Hematopoietic multipotent progenitor cell (in vitro differentiated cells): ENCODE results near the gene TBXAS1. TPM values are rescaled to one million over a fixed set of nuclear protein-coding genes. Genes with fewer than 3 reads are reported as not detected.

Experiments
- DNase-seq, 3 donors: peaks; one replicate each; pipeline ENCODE4 v3.0.0-alpha.2; 2011 to 2015; ENCODE audit warnings: low read depth in 2 of 3, low spot score in 2 of 3
- total RNA-seq: library from RNA; depleted of rRNA; stranded (reverse); fragments of >200 nt; gene quantifications from one replicate; pipeline ENCODE4 v1.2.3, GENCODE V29; 2012

Gene TBXAS1
- total RNA-seq, 1 donor: 121 TPM

DNA sequence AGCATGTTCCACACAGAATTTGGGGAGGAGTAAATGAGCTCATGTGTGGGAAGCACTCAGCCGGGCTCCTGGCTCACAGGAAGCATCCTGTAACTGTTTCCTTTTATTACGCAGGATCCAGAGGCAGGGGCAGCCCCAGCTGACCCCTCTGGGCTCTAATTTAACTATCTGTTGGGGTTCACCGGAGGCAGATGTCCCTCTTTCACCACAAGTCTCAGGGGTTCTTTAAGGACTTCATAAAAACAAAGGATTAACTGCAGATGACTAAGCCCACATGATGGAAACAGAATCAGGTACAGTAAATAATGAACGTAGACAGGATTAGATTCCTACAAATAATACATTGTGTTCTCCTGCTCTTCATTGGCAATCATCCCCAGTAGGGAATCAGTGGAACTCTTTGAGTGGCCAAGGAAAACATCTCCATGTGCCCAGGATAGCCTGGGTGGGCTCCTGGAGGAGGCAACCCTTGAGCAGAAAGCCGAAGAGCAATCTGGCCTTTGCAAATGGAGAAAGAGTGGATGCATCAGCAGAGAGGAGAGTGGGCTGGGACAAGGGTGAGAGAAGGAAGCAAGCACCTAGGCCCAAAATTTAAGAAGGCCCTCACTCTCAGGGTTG lies 24.6 kb downstream of the TBXAS1 start:
- DNase-seq: peak in 1 of 3 donors; percentile 29

DNA sequence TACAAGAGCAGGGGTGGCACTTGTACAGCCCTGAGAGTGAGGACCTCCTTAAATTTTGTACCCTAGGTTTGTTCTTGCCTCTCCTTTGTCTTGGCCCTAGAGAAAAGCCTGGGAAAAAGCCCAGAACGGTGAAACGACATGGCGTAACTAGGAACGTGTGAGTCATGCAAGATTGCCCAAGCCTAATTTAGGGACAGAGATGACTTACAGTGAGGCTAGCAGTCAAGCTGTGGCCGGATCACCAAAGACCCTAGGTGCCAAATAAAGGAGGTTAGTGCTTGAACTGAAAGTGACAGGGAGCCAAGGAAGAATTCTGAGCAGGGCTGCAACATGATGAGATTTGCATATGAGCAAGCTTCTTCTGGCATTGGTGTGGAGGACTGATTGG lies 25.1 kb downstream of the TBXAS1 start:
- DNase-seq: peak in 1 of 3 donors; percentile 26

DNA sequence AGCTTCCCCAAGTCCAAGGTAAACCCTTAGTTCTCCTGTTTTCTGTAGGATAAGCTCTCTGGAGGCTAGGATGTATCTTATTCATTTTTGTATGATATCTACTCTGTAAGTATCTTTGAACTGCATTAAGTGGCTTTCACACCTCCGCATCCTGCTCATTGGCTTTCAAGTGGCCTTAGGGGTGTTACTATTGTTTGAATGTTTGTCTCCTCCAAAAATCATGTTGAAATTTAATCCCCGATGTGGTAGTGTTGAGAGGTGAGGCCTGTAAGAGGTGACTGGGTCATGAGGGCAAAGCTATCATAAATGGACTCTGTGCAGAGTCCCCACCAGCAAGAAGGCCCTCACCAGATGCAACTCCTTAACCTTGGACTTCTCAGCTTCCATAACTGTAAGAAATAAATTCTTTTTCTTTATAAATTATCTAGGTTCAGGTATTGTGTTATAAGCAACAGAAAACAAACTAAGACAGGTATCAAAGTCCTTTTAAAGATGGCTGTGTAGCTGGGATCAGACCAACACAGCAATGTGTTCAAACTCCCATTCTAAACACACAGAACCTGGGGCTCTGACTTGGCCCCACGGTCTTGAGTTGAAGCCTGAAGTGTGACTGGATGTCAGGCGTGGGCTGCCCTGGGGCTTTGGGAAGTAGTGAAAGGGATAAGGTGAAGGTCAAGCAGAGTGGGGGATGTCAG lies 25.9 kb downstream of the TBXAS1 start:
- DNase-seq: no peak

DNA sequence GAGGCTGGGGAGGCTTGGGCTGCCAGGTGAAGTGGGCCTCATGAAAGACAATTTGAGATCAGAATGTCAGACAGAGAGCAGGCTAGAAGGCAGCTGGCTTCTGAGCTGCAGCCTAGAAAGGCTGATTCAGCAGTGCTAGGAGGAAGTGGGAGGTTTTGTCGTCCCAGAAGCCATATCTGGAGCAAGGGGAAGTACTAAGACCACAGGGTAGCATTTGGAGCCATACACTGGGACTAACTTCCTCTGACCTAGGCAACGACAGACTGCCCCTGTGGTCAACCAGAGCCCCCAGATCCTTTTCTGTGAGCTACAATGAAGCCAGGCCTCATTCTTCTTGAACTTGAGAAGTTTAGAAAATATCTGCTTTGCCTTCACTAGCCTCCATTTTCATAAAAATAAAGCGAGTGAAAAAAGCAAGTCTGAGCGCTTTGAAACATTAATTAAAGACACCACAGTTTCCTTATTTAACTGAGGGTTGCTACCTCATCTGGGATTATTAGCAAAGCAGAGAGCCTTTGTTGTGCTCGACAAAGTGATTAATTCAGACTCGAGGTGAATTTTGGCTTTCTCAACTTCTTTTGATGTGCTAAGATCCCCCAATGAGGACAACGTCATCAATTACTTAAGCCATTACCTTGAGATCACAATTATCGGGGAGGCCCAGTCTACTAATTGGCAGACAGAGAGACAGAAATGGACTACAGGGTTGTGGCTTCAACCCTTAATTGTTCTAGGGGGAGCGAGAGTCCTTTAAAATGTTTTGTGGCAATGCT lies 26.6 kb downstream of the TBXAS1 start:
- peak in 2 of 3 donors; percentile 73 to 86 for DNase-seq

DNA sequence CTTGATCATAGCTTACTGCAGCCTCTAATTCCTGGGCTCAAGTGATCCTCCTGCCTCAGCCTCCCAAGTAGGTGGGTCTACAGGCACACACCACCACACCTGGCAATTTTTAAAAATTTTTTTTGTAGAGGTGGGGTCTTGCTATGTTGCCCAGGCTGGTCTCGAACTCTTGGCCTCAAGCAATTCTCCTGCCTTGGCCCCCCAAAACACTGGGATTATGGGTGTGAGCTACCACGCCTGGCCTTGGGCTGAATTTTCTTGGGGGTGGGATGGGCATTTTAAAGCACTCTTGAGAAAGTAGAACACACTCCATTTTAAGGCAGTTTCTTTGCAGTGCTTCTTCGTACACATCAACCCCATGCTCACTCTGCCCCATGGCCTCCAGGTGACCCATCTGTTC lies 28.7 kb downstream of the TBXAS1 start:
- no peak for DNase-seq

DNA sequence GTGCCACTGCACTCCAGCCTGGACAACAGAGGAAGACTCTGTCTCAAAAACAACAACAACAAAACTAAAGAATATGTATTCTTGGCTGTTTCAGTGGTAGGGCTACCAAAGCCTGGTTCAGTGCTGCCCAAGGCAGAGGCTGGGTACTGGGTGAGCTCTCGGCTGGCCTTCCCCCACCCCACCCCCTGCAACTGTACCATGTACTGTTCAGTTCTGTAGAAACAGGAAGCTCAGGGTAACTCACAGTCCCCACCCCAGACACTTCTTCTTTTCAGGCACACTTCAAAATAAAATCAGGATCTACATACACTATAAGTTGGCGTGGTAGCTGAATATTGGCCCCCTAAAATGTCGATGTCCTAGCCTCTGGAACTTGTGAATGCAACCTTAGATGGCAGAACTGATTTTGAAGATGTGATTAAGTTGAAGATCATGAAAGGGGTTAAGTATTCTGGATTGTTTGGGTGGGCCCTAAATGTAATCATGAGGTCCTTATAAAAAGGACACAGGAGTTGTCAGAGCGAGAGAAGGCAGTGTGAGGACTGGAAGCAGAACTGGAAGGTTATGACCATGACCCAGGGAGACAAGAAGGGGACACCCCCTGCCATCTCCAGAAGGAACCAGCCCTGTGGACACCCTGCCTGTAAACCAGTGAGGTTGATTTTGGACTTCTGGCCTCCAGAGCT lies 31.2 kb downstream of the TBXAS1 start:
- peak in 2 of 3 donors; percentile 51 to 74 for DNase-seq

DNA sequence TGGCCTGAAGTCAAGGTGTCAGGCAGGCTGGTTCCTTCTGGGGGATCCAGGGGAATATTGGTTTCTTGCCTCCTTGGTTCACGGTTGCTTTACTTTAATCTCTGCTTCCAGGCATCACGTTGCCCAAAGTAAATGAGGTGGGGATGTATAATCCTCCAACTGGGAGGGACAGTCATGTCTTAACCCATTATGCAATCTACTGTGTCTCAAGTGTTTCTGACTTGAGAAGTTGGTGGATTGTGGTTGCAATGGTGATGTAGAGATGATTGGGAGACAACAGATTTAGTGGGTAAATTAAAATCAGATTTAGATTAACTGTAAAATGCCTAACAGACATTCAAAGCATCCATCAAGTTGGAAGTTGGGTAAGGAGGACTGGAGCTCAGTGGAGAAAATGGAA lies 32.7 kb downstream of the TBXAS1 start:
- no peak for DNase-seq

DNA sequence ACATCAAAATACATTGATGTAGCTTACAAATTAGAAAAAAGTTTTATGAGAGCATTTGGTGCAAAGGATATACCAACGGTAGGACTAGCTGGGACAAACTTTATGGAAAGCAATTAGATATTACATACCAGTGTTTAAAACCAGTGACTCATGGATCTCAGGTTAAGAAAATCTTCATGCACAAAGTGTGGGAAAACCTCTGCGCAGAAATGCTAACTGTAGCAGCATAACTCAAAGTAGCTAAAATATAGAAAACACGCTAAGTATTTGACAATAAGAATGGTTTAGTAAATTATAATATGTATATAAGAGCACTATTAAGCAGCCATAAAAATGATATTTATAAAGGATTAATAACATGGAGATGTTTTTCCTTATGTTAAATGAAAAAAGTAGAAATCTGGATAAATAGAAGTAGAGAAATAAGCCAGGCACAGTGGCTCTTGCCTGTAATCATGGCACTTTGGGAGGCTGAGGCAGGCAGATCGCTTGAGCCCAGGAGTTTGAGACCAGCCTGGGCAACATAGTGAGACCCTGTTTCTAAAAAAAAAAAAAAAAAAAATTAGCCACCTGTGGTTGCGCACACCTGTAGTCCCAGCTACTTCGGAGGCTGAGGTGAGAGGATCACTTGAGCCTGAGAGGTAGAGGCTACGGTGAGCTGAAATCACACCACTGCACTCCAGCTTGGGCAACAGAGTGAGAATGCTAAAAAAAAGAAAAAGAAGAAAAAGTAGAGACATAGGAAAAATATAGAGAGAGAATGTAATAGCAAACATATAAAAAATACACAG lies 37.2 kb downstream of the TBXAS1 start:
- DNase-seq: no peak

DNA sequence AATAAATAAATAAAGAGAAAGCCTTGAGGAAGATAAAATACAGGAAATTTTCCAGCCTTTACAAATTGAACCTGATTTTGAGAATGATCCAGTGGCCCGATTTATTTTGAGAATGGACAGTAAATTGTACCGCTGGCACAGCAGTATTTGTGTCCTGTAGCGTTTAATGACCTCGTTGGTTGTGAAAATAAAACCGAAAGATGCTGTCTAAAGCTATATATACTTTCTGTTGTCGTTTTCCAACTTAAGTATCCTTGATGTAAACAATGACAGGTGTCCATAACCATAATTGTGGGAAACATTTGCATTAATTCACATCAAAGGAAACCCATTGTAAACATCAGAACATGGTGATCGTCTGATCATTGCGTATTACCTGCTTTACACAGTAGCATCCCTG lies 38.8 kb downstream of the TBXAS1 start:
- DNase-seq: no peak

DNA sequence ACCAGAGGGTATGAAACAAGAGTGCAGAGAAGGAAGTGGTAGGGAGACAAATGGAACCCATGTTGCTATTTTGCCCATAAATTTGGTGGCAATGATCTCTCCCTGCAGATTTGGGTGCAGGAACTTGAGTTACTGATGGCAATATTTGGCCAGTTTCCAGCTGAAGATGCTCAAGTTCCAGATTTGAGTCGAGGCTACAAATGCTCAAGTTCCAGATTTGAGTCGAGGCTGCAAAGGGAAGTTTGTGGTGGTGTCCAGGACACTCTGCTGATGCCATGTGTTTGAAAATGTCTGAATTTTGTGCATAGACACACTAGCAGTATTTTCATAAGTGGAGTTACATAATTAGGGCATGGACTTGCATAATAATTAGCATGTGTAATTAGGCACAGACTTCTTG lies 40.8 kb downstream of the TBXAS1 start:
- DNase-seq: no peak

DNA sequence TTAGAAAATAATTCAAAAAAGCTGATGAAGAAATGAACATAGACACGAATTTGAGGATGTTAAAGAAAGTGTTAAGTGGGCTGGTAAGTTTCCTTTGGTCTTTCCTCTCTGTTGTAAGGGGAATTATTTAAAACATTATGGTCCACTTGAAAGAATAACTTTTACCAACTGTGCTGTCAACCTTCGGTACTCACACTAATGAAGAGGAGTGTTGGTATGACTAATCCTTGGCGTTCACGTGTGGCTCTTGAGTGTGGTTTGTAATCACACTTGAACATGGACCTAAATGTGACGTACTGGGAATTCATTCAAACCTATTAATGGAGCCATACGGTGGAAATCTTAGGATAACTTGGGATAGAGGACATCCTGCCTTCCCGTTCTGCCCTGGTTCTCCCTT lies 41.3 kb downstream of the TBXAS1 start:
- no peak for DNase-seq

DNA sequence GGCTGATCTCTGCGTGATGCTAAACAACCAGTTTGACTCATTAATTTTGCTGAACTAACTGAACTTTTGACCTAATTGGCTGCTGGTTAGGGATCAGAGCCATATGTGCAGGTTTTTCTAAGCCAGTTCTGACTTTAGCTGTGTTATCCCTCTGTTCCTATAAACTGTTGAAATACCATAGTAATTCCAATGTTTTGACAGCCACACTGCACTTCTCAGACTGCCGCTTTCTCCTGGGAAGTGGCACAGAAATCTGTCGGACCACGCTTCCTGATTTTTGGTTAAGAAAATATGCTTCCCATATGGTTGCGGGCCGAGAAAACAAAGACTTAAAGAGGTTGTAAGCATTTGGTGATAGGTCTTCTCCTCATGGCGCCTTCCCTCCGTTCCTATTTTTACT lies 42.3 kb downstream of the TBXAS1 start:
- DNase-seq: no peak

DNA sequence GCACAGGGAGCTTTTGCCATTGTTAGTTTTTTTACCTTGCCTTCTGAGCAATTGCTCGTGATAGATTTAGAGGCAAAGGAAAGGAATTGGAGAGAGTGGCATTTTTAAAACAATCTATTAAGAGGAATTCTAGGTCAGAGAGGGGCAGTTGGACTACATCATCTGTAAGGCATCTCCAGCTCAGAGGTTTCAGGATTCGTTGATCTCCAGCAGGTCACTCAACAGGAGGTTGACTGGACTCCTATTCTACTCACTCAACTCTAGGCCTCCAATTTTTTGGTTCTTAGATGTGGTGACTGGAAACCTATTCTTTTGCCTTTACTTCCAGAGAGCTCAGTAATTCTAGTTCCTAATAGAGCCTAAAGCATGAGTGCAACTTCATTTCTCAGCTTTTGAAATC lies 42.8 kb downstream of the TBXAS1 start:
- DNase-seq: no peak

DNA sequence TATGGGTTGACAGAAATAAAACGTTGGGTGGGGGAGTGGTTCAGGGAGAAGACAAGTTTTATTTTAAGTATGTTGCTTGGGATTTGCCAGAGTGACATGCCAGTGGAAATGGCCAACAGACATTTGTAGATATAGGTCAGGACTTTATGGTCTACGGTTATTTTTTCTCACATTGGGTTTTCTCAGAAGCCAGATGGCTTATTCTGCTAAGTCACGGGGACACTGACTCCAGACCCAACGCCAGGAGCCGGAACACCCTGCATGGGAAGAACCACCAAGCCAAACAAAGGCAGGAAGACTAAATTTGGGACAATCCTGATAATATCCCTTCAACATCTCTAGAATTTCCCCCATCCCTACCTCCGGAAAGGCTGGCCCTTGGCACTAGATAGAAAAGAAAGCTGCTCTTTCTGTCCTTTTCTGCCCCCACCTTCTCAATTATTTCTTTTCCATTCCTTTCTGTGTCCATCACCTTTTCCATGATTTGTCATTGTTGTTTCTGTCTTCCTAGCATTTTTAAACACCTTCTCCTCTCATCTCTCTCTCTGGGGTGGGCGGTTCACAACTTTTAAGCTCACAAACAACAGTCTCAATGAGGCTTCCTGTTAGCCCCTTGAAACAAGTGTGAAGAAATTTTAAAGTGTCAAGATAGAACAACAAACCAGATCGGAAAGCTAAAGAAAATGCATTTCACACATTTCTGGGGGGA lies 44.7 kb downstream of the TBXAS1 start:
- DNase-seq: no peak

DNA sequence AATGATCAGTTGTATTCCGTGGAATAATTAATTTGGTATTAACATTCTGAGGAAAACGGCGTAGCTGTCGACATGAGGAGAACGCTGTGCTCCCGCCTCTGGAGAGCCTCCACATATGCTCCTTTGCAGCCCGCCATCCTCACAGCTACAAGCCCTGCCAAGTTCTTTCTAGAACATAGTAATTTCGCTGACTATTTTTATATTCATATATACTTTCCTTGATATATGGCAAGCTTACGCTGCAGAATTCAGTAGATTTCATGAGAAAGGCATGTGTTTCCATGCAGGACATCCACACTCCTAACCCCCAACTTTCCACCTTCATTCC lies 45.2 kb downstream of the TBXAS1 start:
- no peak for DNase-seq

DNA sequence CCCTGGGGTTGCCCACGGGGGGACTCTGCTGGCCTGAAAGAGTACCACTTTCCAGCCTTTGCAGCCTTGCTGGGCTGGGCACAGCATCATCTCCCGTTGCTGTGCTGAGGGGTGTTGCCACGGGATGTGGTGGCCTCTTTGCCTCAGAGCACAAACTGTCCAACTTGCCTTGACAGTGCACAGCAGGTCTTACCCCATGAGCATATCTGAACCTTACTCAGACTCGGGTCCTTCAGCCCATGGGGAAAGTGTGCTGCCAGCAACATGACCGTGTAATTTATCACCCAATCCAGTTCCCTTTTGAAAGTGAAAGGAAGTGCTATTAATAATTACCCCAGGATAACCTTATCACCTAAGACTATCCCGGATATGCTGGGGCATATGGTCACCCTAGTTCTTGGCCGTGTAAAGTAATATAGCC lies 46.8 kb downstream of the TBXAS1 start:
- peak in 1 of 3 donors; percentile 33 for DNase-seq

DNA sequence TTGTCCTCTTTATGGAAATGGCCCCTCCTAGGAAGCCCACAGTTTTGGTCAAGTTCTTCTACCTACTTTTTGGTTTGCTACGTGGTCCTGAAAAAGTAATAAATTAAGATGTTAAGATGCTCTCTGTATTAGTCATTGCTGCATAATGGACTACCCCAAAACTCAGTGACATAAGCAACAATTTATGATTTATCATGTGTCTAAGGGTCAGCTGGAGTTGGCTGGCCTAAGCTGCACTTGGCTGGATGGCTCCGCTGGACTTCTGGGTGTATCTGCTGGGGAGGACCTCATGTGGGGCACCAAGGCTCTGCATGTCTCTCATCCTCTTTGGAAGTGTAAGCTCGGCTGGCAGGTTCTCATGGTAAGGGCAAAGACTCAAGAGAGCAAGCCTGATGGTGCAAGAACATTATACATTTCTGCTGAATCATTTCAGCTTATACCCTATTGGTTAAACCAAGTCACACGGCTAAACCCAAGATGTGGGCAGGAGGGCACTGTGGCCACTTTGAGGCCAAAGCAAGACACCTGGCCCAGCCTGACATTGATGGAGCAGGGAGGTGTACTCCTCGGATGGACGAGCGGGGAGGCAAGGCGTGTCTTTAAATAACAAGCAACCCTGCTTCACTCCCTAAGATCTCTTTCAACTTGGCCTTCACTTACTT lies 47.7 kb downstream of the TBXAS1 start:
- no peak for DNase-seq

DNA sequence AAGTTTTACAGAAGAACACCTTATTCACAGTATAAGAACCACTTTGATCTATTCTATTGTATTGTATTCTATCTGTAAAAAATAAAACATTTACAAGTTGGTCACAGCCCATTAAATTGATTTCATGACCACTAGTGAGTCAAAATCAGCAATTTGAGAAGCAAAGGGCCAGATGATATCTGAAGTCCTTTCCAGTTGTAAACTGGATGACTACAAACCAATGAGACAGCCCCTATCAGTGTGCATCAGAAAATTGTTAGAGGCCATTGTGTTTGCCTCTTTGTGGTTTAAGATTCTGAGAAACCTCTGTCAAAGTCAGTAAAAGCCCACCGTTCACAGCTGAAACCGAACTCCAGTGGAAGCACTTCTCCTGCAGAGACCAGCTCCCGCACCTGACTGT lies 54.8 kb downstream of the TBXAS1 start:
- DNase-seq: no peak

DNA sequence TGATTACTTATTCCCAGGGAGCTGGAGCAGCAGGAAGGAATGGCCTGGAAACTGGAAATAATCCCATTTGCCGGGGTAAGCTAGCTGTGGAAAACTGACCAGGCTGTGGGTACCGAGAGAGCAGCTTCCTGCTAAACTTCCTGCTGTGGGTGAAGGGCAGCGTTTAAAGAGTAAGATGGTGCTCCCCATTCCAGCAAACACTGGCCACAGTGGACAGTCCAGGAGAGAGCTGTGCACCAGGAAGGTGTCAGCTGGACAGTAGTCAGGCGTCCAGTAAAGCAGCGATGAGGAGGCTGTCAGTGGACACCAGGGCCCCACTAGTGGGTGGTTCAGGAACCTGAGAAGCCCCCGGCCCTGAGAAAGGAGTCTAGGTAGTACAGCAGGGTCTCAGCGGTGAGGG lies 55.4 kb downstream of the TBXAS1 start:
- DNase-seq: no peak

DNA sequence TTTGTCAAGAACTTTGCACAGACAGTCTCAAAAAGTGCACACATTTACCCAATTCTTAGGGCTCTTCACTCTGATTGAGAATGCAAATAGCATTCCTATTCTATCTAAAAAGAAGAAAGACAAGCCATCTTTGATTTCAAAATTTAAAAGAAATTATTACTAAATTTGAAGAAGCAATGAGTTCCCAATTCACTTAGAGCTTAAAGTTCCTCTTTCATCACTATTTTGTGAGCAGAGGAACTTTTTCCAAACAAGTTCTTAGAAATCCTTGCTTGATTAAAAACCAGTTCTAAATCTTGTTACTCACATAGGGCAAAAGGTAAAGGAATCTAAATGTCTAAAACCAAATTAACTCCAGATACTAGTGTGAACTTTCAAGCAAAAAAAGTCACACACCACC lies 56.4 kb downstream of the TBXAS1 start:
- DNase-seq: no peak
